Esophagus muscularis mucosa (tissue), 3 donors: ENCODE data around the gene FFAR3.

ENCODE experiments used
- CTCF ChIP-seq, 3 experiments: fragments of 200-600 bp in 2 of 3; fragments of 450-650 bp in 1 of 3; sonication (generic) in 2 of 3; IDR thresholded peaks; one replicate each; pipeline ENCODE4 v1.5.1; 2017 to 2019; ENCODE audit warnings: antibody characterized with exemption in 3 of 3, mild to moderate bottlenecking in 2 of 3, moderate library complexity in 1 of 3
- POLR2A ChIP-seq: fragments of 450-650 bp; IDR thresholded peaks from one replicate; pipeline ENCODE4 v1.6.1; 2017; ENCODE audit warnings: antibody characterized with exemption, moderate library complexity, mild to moderate bottlenecking, low read depth

- no peak for TF ChIP-seq POLR2A
- no peak for TF ChIP-seq CTCF (IDR thresholded peaks at IDR 0.05)
Measured at GRCh38 chr19:35362261-35363000, 4.2 kb downstream of the FFAR3 start.
